Endometrium (tissue), 2 donors: ENCODE measurements around the gene NDUFS1.
"Not testable (repeated sequence)": the region's sequence is repeated elsewhere in the genome, so short reads cannot be mapped to it uniquely, and the experiment has no call there.

Source experiments
- FAIRE-seq: peaks from 2 replicates; lab custom pipeline; 2012; peaks lifted over from hg19 to GRCh38; lab: Jason Lieb, UNC
- donor health status: control.
- donor health status: control.

The NDUFS1 gene

DNA sequence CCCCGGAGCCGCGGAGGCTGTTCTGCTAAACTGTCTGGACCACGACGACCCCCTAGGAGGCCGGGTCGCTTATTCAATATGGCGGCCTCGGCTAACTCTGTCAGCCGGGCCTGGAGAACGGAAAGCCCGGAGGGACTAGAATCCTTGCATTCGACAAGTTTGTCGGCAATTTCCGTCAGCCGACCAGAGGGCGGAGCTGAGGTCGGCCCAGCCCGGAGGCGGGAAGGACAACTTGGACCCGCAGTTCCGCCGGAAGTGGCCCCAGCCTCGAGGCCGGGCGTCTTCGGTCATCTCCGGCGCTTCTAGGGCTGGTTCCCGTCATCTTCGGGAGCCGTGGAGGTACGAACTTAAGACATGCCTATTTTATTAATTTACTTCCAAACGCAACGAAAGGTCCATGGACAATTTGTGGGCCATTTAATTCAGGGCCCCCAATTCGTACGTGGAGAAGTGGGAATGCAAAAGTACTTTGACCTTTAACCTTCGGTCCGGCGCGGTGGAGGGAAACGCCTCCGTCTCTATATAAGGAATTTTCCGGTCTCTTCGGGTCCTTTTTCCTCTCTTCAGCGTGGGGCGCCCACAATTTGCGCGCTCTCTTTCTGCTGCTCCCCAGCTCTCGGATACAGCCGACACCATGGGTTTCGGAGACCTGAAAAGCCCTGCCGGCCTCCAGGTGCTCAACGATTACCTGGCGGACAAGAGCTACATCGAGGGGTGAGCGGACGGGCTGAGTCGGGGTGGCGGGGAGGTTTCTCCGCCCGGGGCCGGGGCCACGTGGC is at the start of gene NDUFS1, which contains the start of gene EEF1B2:
Gene NDUFS1 (minus strand): TSS at position 99 of the 779 bp plus-strand sequence. CDS start 5,766 bp downstream, outside the sequence.
Gene EEF1B2 (plus strand): TSS at position 550 of the 779 bp plus-strand sequence. CDS start 85 bp downstream, at position 635.
- FAIRE-seq, result peak; percentile 97

GRCh38 chr2:206208900-206209299 is 49.7 kb upstream of the NDUFS1 start:
- no peak for FAIRE-seq

GRCh38 chr2:206207316-206207715 is 48.1 kb upstream of the NDUFS1 start:
- FAIRE-seq, result not testable (repeated sequence)

GRCh38 chr2:206204710-206205109 is 45.5 kb upstream of the NDUFS1 start:
- no peak for FAIRE-seq

GRCh38 chr2:206203331-206203730 is 44.1 kb upstream of the NDUFS1 start:
- no peak for FAIRE-seq

- FAIRE-seq, result no peak
These were observed 43.2 kb upstream of the NDUFS1 start for GRCh38 chr2:206202446-206202845.

DNA sequence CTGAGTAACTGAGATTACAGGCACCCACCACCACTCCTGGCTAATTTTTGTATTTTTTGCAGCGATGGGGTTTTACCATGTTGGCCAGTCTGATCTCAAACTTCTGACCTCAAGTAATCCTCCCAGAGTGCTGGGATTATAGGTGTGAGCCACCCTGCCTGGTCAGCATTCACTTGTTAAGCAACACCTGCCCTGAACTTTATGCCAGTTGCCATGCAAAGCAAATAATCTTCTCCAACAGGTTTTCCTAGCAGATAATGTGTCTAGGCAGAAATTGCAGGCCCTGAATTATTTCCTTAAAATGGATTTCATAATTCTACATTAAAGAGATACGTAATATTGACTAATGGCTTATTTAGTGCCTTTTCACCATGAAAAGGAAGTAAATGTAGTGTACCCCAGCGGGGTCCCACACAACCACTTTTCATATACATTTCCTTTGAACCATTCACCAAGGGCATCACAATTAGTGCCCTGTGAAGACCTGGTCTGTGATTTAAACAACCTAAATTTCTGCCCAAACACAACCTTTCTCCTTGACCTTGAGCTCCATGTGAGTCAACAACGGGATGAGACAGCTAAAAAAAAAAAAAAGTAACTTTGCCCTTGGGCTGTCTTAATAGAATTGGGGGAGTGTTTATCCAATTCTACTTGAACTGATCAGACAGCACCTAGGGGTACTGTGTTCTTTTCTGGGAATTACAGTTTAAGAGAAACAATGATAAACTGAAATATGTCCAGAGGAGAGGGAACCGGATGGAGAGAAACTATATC is 42.0 kb upstream of the NDUFS1 start:
- FAIRE-seq, result no peak

GRCh38 chr2:206198677-206199076 is 39.4 kb upstream of the NDUFS1 start:
- FAIRE-seq, result no peak

DNA sequence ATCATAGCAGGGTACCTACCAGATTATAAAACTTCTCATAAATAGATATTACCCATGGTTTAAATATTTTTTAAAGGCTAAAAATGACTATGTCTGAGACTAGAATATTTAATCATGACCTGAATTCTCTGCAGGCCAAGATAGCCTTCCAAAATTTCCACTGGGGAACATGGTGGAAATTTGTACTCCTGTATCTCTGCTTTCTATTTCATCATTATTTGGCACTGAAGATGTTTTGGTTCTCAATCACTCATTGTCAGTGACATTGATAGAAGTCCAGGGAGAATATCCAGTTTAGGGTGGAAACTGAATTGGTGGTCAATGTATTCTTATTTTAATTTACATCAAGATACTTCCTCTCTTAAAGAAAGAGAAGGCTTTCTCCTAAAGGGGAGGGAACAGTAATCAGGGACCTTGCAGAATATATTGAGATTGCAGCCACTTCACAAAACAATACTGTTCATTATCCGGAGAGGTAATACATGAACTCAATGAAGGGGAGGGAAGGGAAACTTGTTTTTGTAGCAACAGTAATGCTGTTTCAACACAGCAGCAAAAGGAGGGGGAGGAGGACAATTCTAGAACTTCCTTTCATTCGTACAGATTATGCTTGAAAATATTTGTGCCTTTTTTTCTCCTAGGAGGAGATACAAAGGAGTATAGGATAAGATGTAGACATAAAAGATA is 34.6 kb upstream of the NDUFS1 start:
- FAIRE-seq, result no peak

DNA sequence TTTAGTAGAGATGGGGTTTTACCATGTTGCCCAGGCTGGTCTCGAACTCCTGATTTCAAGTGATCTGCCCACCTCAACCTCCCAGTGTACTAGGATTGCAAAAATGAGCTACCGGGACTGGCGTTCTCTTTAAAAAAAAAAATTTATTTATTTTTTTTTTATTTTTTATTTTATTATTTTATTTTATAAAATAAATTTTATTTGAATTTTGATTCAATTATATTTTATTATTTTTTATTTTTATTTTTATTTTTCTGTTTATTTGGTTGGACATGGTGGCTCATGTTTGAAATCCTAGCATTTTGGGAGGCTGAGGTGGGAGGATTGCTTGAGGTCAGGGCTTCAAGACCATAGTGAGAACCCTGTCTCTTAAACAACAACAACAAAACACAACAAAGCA is 32.9 kb upstream of the NDUFS1 start:
- no peak for FAIRE-seq

DNA sequence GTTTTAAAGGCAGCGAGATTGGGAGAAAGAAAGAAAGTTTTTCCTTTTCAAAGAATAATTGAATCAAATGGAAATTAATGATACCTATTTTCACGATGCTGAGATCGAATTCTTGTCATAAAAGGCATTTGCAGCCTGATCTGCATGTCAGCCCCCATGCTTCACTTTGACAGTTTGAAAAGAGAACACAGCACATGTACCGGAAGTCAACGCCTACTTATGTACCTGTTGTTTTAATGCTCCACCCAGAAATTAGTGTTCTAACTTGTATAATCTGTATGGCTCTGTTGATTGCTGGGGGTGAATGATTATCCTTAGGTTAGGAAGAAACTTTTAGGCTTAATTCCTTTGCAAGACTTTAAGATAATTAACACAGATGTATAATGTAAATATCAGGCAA is 31.4 kb upstream of the NDUFS1 start:
- no peak for FAIRE-seq

DNA sequence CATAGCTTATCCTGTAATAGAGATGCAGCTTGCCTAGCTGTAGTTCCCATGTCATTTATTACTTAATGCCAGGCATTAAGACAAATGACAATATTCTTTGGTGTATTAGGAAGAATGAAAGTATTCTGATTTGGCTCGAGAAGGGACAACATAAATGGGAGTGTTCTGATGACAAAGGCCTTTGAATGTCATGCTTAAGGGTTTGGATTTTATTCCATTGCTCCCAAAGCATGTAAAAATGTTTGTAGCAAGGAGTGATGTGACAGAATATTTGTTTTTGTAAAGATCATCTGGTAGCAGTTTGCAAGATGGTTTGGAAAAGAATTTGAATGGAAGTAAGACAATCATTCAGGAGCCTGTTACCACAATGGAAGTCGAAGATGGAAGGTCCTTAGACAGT is 30.9 kb upstream of the NDUFS1 start:
- no peak for FAIRE-seq

- FAIRE-seq, result no peak
These were observed 30.4 kb upstream of the NDUFS1 start for GRCh38 chr2:206189691-206190090.

DNA sequence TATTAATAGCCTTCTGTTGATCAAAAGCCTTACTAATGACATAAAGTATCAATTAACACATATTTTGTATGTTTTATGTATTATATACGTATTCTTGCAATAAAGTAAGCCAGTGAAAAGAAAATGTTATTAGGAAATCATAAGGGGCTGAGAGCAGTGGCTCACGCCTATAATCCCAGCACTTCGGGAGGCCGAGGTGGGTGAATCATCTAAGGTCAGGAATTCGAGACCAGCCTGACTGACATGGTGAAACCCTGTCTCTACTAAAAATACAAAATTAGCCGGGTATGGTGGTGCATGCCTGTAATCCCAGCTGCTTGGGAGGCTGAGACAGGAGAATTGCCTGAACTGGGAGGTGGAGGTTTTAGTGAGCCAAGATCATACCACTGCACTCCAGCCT is 22.3 kb upstream of the NDUFS1 start:
- not testable (repeated sequence) for FAIRE-seq

- no peak for FAIRE-seq
These were observed 17.7 kb upstream of the NDUFS1 start for GRCh38 chr2:206176901-206177300.

GRCh38 chr2:206176121-206176520 is 16.9 kb upstream of the NDUFS1 start:
- FAIRE-seq, result no peak

DNA sequence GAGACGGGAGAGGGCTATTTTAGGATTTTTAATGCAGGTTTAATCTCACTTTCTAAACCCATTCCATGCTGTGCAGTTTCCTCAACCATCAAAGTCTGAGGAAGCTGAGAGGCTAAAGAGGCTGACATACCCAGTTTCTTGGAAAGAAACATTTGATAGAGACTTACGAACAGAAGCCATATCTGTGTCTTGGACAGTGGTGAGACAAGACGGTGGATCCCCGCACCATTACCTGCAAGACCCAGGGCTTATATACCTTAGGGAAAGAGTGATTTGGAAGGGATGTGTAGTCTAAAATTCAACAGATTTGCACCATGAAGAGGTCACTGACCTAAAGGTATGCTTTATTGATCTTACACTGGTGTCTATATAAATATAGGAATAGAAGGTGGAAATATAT is 13.9 kb upstream of the NDUFS1 start:
- FAIRE-seq, result no peak

GRCh38 chr2:206171624-206172397 is 12.6 kb upstream of the NDUFS1 start:
- FAIRE-seq, result not testable (repeated sequence)

DNA sequence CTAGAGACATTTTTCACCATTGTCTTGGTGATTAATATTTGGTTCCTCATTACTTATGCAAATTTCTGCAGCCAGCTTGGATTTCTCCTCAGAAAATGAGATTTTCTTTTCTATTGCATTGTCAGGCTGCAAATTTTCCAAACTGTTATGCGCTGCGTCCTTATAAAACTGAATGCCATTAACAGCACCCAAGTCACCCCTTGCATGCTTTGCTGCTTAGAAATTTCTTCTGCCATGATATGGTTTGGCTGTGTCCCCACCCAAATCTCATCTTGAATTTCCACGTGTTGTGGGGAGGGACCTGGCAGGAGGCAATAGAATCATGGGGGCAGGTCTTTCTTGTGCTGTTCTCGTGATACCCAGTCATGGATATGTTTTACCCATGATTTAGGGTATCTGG is 9.0 kb upstream of the NDUFS1 start:
- not testable (repeated sequence) for FAIRE-seq

- peak; percentile 77 for FAIRE-seq
These were observed 5.1 kb upstream of the NDUFS1 start for GRCh38 chr2:206164261-206164862.

- FAIRE-seq, result no peak
These were observed 4.1 kb upstream of the NDUFS1 start for GRCh38 chr2:206163251-206163880.
